Measurements from ENCODE around the gene GPS2. TPM values are rescaled to one million over a fixed set of nuclear protein-coding genes. Genes with fewer than 3 reads are reported as not detected.

GPS2 gene
- total RNA-seq, 1 experiment from 2014 or later: 116 TPM

GRCh38 chr17:7348478-7349242 is 33.5 kb upstream of the GPS2 start:
- ChIA-PET CTCF (no interaction called here), POLR2A (ENCODE audit: low non-redundant PET) (no interaction called here)
- peaks cover 24% of the 10 kb centered on the region for H3K4me1 ChIP-seq (ENCODE audit: insufficient read depth, low read length, poor library complexity, severe bottlenecking)
- H3K9me3 ChIP-seq (ENCODE audit: low read depth, low read length, poor library complexity, severe bottlenecking): no peaks in the 10 kb centered on the region
- no peaks in the 10 kb centered on the region for H3K36me3 ChIP-seq (ENCODE audit: insufficient read depth, low read length, poor library complexity, severe bottlenecking)
- H3K27me3 ChIP-seq (replicated peaks; ENCODE audit: insufficient read depth, low read depth, low read length, poor library complexity): no peaks in the 10 kb centered on the region
- DNase-seq (ENCODE audit: low spot score): no peak
- H3K4me3 ChIP-seq (ENCODE audit: low read depth, low read length, poor library complexity, severe bottlenecking): no peak overlapping the region
- BruUV-seq (replicated peaks): no TSS peak
- intact Hi-C loops (cut with micrococcal nuclease; ENCODE audit: unreplicated experiment): loop anchor here (5.0 kb wide), 2 partner anchors 51 to 301 kb away; no protein-coding TSS in a partner anchor
- no peak for TF ChIP-seq EZH2 (IDR thresholded peaks at IDR 0.05; ENCODE audit: borderline replicate concordance, low read depth, low read length, poor library complexity, severe bottlenecking)
- no peak for TF ChIP-seq CTCF (conservative IDR thresholded peaks at IDR 0.05; ENCODE audit: low read depth, low read length)
- H3K27ac ChIP-seq (ENCODE audit: low read depth, low read length, poor library complexity, severe bottlenecking): no peak overlapping the region

GRCh38 chr17:7347630-7348477 is 32.7 kb upstream of the GPS2 start:
- Histone ChIP-seq H3K36me3 (ENCODE audit: insufficient read depth, low read length, poor library complexity, severe bottlenecking) (no peaks in the 10 kb centered on the region), H3K4me1 (ENCODE audit: insufficient read depth, low read length, poor library complexity, severe bottlenecking) (peaks cover 24% of the 10 kb centered on the region), H3K27me3 (replicated peaks; ENCODE audit: insufficient read depth, low read depth, low read length, poor library complexity) (no peaks in the 10 kb centered on the region), H3K4me3 (ENCODE audit: low read depth, low read length, poor library complexity, severe bottlenecking) (no peak overlapping the region), H3K9me3 (ENCODE audit: low read depth, low read length, poor library complexity, severe bottlenecking) (no peaks in the 10 kb centered on the region), H3K27ac (ENCODE audit: low read depth, low read length, poor library complexity, severe bottlenecking) (no peak overlapping the region)
- ChIA-PET POLR2A (ENCODE audit: low non-redundant PET) (no interaction called here), CTCF (no interaction called here)
- TF ChIP-seq EZH2 (IDR thresholded peaks at IDR 0.05; ENCODE audit: borderline replicate concordance, low read depth, low read length, poor library complexity, severe bottlenecking) (no peak), CTCF (conservative IDR thresholded peaks at IDR 0.05; ENCODE audit: low read depth, low read length) (no peak)
- no TSS peak for BruUV-seq (replicated peaks)
- intact Hi-C loops (cut with micrococcal nuclease; ENCODE audit: unreplicated experiment): loop anchor here (5.0 kb wide), 2 partner anchors 51 to 301 kb away; no protein-coding TSS in a partner anchor
- no peak for DNase-seq (ENCODE audit: low spot score)

GRCh38 chr17:7346761-7347614 is 31.8 kb upstream of the GPS2 start:
- no peak for TF ChIP-seq CTCF (conservative IDR thresholded peaks at IDR 0.05; ENCODE audit: low read depth, low read length)
- TF ChIP-seq EZH2 (IDR thresholded peaks at IDR 0.05; ENCODE audit: borderline replicate concordance, low read depth, low read length, poor library complexity, severe bottlenecking): no peak
- DNase-seq (ENCODE audit: low spot score): no peak
- peaks cover 24% of the 10 kb centered on the region for H3K4me1 ChIP-seq (ENCODE audit: insufficient read depth, low read length, poor library complexity, severe bottlenecking)
- intact Hi-C loops (cut with micrococcal nuclease; ENCODE audit: unreplicated experiment): loop anchor here (1.0 to 5.0 kb wide), 3 partner anchors 50 to 300 kb away; no protein-coding TSS in a partner anchor
- no peak overlapping the region for H3K4me3 ChIP-seq (ENCODE audit: low read depth, low read length, poor library complexity, severe bottlenecking)
- ChIA-PET POLR2A (ENCODE audit: low non-redundant PET) (no interaction called here), CTCF (no interaction called here)
- no peaks in the 10 kb centered on the region for H3K9me3 ChIP-seq (ENCODE audit: low read depth, low read length, poor library complexity, severe bottlenecking)
- H3K27ac ChIP-seq (ENCODE audit: low read depth, low read length, poor library complexity, severe bottlenecking): no peak overlapping the region
- BruUV-seq (replicated peaks): no TSS peak
- no peaks in the 10 kb centered on the region for H3K27me3 ChIP-seq (replicated peaks; ENCODE audit: insufficient read depth, low read depth, low read length, poor library complexity)
- no peaks in the 10 kb centered on the region for H3K36me3 ChIP-seq (ENCODE audit: insufficient read depth, low read length, poor library complexity, severe bottlenecking)

All from A673 (cell line).